Neutrophil (primary cell): ENCODE results near the gene NEDD4L.

ENCODE experiments used
- H3K27ac ChIP-seq: fragments of 200-600 bp; sonication (generic); 2 replicates; pipeline ENCODE4 v1.5.1; 2016; ENCODE audit warnings: mild to moderate bottlenecking, moderate library complexity
- H3K27me3 ChIP-seq: fragments of 200-600 bp; sonication (generic); 2 replicates; pipeline ENCODE4 v1.6.0; 2016; ENCODE audit warnings: mild to moderate bottlenecking
- H3K36me3 ChIP-seq: fragments of 200-600 bp; sonication (generic); 2 replicates; pipeline ENCODE4 v1.5.1; 2017
- H3K4me1 ChIP-seq, 2 experiments: fragments of 200-600 bp in 1 of 2; sonication (generic) in 1 of 2; 1 replicate in 1 of 2; 2 replicates in 1 of 2; pipeline versions ENCODE4 v1.5.1 to v1.6.1; 2013 to 2016; ENCODE audit warnings: low read depth in 1 of 2, low read length in 1 of 2, mild to moderate bottlenecking in 1 of 2, moderate library complexity in 1 of 2; ENCODE audit not compliant: control insufficient read depth in 1 of 2, insufficient read depth in 1 of 2
- H3K4me3 ChIP-seq, 2 experiments: fragments of 200-600 bp in 1 of 2; sonication (generic) in 1 of 2; 1 replicate in 1 of 2; 2 replicates in 1 of 2; pipeline ENCODE4 v1.5.1; 2013 to 2016; ENCODE audit warnings: low read depth in 1 of 2, low read length in 1 of 2, mild to moderate bottlenecking in 1 of 2, moderate library complexity in 1 of 2
- H3K9me3 ChIP-seq: fragments of 200-600 bp; sonication (generic); 2 replicates; pipeline ENCODE4 v1.5.1; 2016
- TF ChIP-seq, protein P1 (sequence below): fragments of 200-600 bp; sonication (generic); IDR thresholded peaks from 2 replicates; pipeline ENCODE4 v1.5.1; 2016; ENCODE audit warnings: antibody characterized with exemption

The NEDD4L gene

DNA sequence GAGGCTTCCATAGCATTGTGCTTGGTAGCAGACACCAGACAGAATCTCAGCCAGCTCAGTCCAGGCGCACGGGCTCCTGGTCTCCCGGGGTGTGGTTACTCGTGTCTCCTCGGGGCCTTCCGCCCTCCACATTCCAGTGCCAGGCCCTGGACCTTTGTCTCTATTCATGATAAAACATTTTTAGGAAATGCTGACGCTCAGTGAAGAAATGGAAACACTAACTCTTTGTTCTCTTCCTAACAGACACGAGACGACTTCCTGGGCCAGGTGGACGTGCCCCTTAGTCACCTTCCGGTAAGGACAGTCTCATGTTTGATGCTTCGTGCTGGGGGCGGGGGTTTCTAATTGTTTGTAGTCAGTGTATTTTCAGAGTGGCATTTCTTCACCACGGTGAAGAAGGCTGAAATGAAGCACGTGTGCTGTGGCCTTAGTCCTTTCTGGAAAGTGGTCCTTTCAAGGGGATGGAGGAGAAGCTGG is 271.8 kb downstream of the NEDD4L start:
- Histone ChIP-seq H3K4me1 (no peaks in the 10 kb centered on the region), H3K36me3 (no peaks in the 10 kb centered on the region), H3K27ac (no peak overlapping the region), H3K9me3 (no peaks in the 10 kb centered on the region), H3K27me3 (no peaks in the 10 kb centered on the region), H3K4me3 (no peak overlapping the region)
- TF ChIP-seq, protein P1, sequence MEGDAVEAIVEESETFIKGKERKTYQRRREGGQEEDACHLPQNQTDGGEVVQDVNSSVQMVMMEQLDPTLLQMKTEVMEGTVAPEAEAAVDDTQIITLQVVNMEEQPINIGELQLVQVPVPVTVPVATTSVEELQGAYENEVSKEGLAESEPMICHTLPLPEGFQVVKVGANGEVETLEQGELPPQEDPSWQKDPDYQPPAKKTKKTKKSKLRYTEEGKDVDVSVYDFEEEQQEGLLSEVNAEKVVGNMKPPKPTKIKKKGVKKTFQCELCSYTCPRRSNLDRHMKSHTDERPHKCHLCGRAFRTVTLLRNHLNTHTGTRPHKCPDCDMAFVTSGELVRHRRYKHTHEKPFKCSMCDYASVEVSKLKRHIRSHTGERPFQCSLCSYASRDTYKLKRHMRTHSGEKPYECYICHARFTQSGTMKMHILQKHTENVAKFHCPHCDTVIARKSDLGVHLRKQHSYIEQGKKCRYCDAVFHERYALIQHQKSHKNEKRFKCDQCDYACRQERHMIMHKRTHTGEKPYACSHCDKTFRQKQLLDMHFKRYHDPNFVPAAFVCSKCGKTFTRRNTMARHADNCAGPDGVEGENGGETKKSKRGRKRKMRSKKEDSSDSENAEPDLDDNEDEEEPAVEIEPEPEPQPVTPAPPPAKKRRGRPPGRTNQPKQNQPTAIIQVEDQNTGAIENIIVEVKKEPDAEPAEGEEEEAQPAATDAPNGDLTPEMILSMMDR = no peak

DNA sequence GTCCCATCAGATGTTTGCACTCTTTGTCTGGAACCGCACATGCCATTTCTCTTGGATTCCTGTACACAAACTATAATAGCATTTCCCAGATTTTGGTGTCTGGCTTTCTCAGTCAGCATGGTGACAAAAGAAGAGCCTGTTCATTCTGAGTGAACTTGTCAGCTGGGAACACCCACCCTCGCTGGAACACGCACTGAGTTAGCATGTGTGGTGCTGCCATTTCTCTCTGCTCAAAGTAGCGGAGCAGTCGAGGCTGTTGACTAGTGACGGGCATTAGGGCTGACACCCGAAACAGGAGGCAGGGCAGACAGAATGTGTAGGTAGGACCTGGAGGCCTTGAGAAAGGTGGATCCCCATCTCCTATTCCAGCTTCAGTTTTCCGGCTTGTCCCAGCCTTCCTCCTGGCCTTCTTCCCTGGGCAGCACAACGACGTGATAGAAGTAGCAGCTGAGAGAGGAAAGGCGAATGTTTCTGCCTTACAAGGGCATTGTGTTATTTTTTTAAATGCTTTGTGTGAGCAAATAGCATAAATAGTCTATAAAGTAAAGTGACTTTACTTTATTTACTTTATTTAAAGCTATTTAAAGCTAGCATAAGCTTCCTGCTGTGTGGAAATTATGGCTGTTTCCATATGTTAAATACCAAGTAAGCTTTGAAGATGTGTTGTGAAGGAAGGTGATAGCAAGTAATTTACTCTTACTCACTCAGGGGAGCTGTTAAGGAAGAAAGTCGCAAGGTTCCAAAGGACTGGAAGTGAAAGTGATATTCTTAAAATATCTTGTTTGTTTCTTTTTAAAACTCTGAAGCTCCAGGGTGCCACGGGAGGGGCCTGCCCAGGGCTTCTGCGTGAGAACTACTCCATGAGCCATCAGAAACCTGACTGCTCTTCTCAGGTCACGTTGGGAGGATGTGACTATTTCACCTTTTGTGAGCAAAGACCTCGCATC is 272.6 kb downstream of the NEDD4L start:
- Histone ChIP-seq H3K4me1 (no peaks in the 10 kb centered on the region), H3K27me3 (no peaks in the 10 kb centered on the region), H3K27ac (no peak overlapping the region), H3K9me3 (no peaks in the 10 kb centered on the region), H3K4me3 (no peak overlapping the region), H3K36me3 (no peaks in the 10 kb centered on the region)
- TF ChIP-seq, protein P1 = no peak

DNA sequence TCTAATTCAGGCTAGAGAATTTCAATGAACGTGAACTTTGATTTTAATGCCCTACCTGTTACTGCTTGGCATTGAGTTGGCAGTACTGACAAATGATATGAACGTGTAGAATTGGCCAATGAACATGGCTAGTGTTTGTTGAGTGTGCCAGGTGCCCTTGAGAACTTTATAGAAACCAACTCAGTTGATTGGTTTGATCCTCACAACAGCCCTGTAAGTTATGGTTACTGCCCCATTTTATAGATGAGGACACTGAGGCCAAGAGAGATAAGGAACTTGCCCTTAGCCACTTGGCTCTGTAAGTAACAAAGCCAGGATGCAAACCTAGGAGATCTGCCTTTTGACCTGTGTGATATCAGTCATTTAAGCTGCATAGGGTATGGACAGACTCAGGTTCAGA is 275.7 kb downstream of the NEDD4L start:
- Histone ChIP-seq H3K9me3 (no peaks in the 10 kb centered on the region), H3K4me3 (no peak overlapping the region), H3K4me1 (no peaks in the 10 kb centered on the region), H3K27ac (no peak overlapping the region), H3K36me3 (no peaks in the 10 kb centered on the region), H3K27me3 (no peaks in the 10 kb centered on the region)
- TF ChIP-seq, protein P1 = no peak

DNA sequence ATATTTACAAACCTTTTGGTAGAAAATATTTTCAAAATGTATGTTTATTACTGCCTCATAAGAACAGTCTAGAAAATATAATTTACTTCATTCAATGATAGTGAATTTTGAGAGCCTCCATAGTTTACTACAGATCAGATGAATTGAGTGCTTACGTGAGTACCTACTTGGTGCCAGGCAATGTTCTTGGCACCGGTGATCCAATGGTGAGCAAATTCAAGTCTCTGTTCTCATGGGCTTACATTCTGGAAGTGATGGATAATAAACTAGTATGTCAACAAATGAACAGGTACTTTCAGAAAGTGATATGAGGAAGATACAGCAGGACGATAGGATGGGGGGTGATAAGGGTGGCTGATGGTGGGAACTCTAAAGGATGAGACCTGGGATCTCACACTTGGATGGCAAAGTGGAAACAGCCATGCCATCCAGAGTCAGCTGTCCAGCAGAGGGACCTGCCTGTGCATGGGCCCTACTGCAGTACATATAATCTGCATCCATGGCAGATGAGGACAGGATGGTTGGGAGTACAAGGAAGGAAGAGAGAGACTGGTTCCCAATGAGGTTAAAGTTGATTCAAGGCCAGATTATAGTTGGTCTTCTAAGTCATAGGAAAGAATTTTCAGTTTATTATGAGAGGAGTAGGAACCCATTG is 277.0 kb downstream of the NEDD4L start:
- Histone ChIP-seq H3K27me3 (no peaks in the 10 kb centered on the region), H3K9me3 (no peaks in the 10 kb centered on the region), H3K27ac (no peak overlapping the region), H3K4me3 (no peak overlapping the region), H3K4me1 (no peaks in the 10 kb centered on the region), H3K36me3 (no peaks in the 10 kb centered on the region)
- TF ChIP-seq, protein P1 = no peak

DNA sequence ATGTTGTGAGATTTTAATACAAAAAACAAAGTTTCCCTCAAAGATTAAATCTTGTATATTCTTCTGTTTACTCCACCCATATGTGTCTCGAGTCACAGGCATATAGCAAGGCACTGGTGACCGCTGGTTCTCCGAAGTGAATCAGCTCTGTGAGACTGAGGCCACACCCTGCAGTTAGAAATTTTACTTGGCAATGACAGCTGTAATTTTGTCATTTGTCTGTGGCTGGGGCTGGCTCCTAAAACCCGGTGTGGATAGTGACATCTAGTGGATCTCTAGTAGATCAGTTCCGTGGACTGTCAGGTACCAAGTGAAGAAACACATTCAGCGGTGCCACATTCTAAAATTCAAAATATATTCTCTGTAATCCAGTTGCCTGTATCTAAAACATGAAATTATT is 278.0 kb downstream of the NEDD4L start:
- Histone ChIP-seq H3K27me3 (no peaks in the 10 kb centered on the region), H3K36me3 (no peaks in the 10 kb centered on the region), H3K27ac (no peak overlapping the region)

More for the DNA sequence above, 278.0 kb downstream of the NEDD4L start:
- Histone ChIP-seq H3K4me1 (no peaks in the 10 kb centered on the region), H3K4me3 (no peak overlapping the region), H3K9me3 (no peaks in the 10 kb centered on the region)
- TF ChIP-seq, protein P1 = no peak
